ENCODE results near the gene MED29. TPM values are rescaled to one million over a fixed set of nuclear protein-coding genes. Genes with fewer than 3 reads are reported as not detected.

MED29 gene
- total and polyA plus RNA-seq, 2 of the 13 experiments (the other 11 are each of a cell fraction or from before 2014, with no cell fraction given): 14.0 to 19.7 TPM

GRCh38 chr19:39435499-39436349 is 44.5 kb downstream of the MED29 start, which contains the start of gene RPS16 (continued):
- TF ChIP-seq AFF4 (CRISPR knock-in tag; IDR thresholded peaks at IDR 0.05) (peak; percentile 70; the same call in 1 of the 2 replicates), NR2C2 (CRISPR knock-in tag; IDR thresholded peaks at IDR 0.05; ENCODE audit: borderline replicate concordance) (peak; percentile 96), SUZ12 (IDR thresholded peaks at IDR 0.05; ENCODE audit: low read depth, low read length) (no peak), ELF4 (CRISPR knock-in tag; IDR thresholded peaks at IDR 0.05; ENCODE audit: borderline replicate concordance) (peak; percentile 87; the same call in 1 of the 2 replicates), ZNF331 (CRISPR knock-in tag; IDR thresholded peaks at IDR 0.05) (peak; percentile 82), MXD1 (CRISPR knock-in tag; IDR thresholded peaks at IDR 0.05) (peak; percentile 91; the same call in 1 of the 2 replicates), MAX (IDR thresholded peaks at IDR 0.05) (peak; percentile 94), HNRNPUL1 (IDR thresholded peaks at IDR 0.05; ENCODE audit: low read depth, low read length) (no peak), ZNF850 (CRISPR knock-in tag; conservative IDR thresholded peaks at IDR 0.05) (no peak), FOSL2 (CRISPR knock-in tag; IDR thresholded peaks at IDR 0.05) (peak; percentile 64), ZBTB3 (CRISPR knock-in tag; IDR thresholded peaks at IDR 0.05; ENCODE audit: borderline replicate concordance, low read depth) (peak; percentile 91; the same call in 1 of the 2 replicates), ZNF160 (CRISPR knock-in tag; IDR thresholded peaks at IDR 0.05) (peak; percentile 72), GLMP (CRISPR knock-in tag; IDR thresholded peaks at IDR 0.05; ENCODE audit: borderline replicate concordance) (no peak), POGK (CRISPR knock-in tag; conservative IDR thresholded peaks at IDR 0.05) (peak; percentile 96), GABPA (IDR thresholded peaks at IDR 0.05; ENCODE audit: low read depth, low read length) (peak; percentile 85), GABPA (CRISPR knock-in tag; IDR thresholded peaks at IDR 0.05; ENCODE audit: low read depth) (peak; percentile 98), ZNF891 (CRISPR knock-in tag; IDR thresholded peaks at IDR 0.05) (peak; percentile 96)
- TF ChIP-seq, protein P1, sequence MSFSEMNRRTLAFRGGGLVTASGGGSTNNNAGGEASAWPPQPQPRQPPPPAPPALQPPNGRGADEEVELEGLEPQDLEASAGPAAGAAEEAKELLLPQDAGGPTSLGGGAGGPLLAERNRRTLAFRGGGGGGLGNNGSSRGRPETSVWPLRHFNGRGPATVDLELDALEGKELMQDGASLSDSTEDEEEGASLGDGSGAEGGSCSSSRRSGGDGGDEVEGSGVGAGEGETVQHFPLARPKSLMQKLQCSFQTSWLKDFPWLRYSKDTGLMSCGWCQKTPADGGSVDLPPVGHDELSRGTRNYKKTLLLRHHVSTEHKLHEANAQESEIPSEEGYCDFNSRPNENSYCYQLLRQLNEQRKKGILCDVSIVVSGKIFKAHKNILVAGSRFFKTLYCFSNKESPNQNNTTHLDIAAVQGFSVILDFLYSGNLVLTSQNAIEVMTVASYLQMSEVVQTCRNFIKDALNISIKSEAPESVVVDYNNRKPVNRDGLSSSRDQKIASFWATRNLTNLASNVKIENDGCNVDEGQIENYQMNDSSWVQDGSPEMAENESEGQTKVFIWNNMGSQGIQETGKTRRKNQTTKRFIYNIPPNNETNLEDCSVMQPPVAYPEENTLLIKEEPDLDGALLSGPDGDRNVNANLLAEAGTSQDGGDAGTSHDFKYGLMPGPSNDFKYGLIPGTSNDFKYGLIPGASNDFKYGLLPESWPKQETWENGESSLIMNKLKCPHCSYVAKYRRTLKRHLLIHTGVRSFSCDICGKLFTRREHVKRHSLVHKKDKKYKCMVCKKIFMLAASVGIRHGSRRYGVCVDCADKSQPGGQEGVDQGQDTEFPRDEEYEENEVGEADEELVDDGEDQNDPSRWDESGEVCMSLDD (CRISPR knock-in tag; IDR thresholded peaks at IDR 0.05; ENCODE audit: borderline replicate concordance): no peak

Measured in HepG2 (cell line).